Common myeloid progenitor, CD34-positive (primary cell): ENCODE results near the gene DDO.

ENCODE experiments used
- CTCF ChIA-PET: fragments of 350-600 bp; sonication (Branson Sonifier 250); formaldehyde crosslinking; loops from one replicate; lab custom pipeline; 2021; ENCODE audit warnings: antibody characterized with exemption; lab: Charles Lee
- POLR2A ChIA-PET: fragments of 350-600 bp; sonication (Branson Sonifier 250); formaldehyde crosslinking; loops from one replicate; lab custom pipeline; 2021; ENCODE audit warnings: antibody characterized with exemption; lab: Charles Lee
- DNase-seq, 3 donors: peaks; one replicate each; pipeline versions ENCODE4 v3.0.0 to v3.0.0-alpha.2; 2013
- H3K27ac ChIP-seq, 2 experiments: 1 replicate in 1 of 2; 2 replicates in 1 of 2; pipeline ENCODE4 v1.7.0; 2013; ENCODE audit warnings: inconsistent platforms in 2 of 2, low read length in 2 of 2, mild to moderate bottlenecking in 2 of 2, low read depth in 1 of 2, moderate library complexity in 1 of 2; ENCODE audit not compliant: severe bottlenecking in 2 of 2, insufficient read depth in 1 of 2, poor library complexity in 1 of 2
- H3K27me3 ChIP-seq, 5 experiments: replicated peaks in 2 of 5; 1 replicate in 3 of 5; 2 replicates in 2 of 5; pipeline versions ENCODE4 v1.6.1 to v1.7.0; 2013; ENCODE audit warnings: low read length in 4 of 5, mild to moderate bottlenecking in 2 of 5, moderate library complexity in 2 of 5, inconsistent platforms in 1 of 5; ENCODE audit not compliant: insufficient read depth in 5 of 5, control insufficient read depth in 4 of 5
- H3K36me3 ChIP-seq, 4 experiments: 1 replicate in 2 of 4; 2 replicates in 2 of 4; pipeline versions ENCODE4 v1.6.1 to v1.7.0; 2013; ENCODE audit warnings: low read length in 3 of 4, control low read depth in 1 of 4, mild to moderate bottlenecking in 1 of 4; ENCODE audit not compliant: control insufficient read depth in 4 of 4, insufficient read depth in 4 of 4
- H3K4me1 ChIP-seq, 4 experiments: 1 replicate in 3 of 4; 2 replicates in 1 of 4; pipeline versions ENCODE4 v1.6.1 to v1.7.1; 2013; ENCODE audit warnings: low read length in 3 of 4, mild to moderate bottlenecking in 3 of 4, control low read depth in 1 of 4, inconsistent platforms in 1 of 4, moderate library complexity in 1 of 4; ENCODE audit not compliant: control insufficient read depth in 4 of 4, insufficient read depth in 4 of 4; ENCODE audit errors: control extremely low read depth in 1 of 4
- H3K4me3 ChIP-seq, 7 experiments: 1 replicate in 4 of 7; 2 replicates in 3 of 7; pipeline versions ENCODE4 v1.5.1 to v1.7.0; 2013; ENCODE audit warnings: mild to moderate bottlenecking in 7 of 7, low read length in 6 of 7, moderate library complexity in 6 of 7, inconsistent platforms in 2 of 7, low read depth in 2 of 7, control low read depth in 1 of 7; ENCODE audit not compliant: insufficient read depth in 4 of 7, control insufficient read depth in 1 of 7; ENCODE audit errors: extremely low read depth in 1 of 7
- H3K9me3 ChIP-seq, 5 experiments: 1 replicate in 4 of 5; 2 replicates in 1 of 5; pipeline versions ENCODE4 v1.6.1 to v1.7.1; 2013; ENCODE audit warnings: low read length in 4 of 5, mild to moderate bottlenecking in 2 of 5, inconsistent platforms in 1 of 5, low read depth in 1 of 5, moderate library complexity in 1 of 5; ENCODE audit not compliant: control insufficient read depth in 4 of 5, insufficient read depth in 2 of 5; ENCODE audit errors: control extremely low read depth in 1 of 5
- WGBS: methylation state at CpG from one replicate; pipeline ENCODE4 v1.1.5; 2013; ENCODE audit not compliant: insufficient coverage; 5-methylcytosine and 5-hydroxymethylcytosine counted together

DDO gene

DNA sequence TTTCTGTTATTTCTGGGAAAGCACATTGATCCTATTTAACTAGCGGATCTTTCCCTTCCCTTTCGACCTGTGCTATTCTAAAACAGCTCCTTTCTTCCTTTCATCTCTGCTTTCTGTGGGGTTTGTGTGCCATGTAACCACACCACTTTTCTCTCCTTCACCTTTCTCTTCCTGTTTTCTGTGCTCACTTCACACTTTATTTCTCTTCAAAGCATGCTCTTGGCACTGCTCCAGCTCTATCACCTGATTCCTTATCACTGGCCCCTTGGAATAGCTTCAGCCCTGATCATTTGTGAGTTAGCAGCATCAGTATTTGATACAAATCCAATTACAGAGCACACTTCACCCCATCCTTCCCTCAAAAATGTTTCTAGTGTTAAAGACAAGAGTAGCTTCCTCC lies 49.1 kb downstream of the DDO start:
- peak in 1 of 3 donors; percentile 10 for DNase-seq
- Histone ChIP-seq H3K27me3 (no peaks in the 10 kb centered on the region), H3K9me3 (no peaks in the 10 kb centered on the region), H3K36me3 (no peaks in the 10 kb centered on the region), H3K4me3 (no peak overlapping the region), H3K4me1 (peaks cover 0 to 3% (median 1%) of the 10 kb centered on the region in 4 experiments), H3K27ac (no peak overlapping the region)
- 94% methylated on average over 2 of the region's 2 CpGs for WGBS
- POLR2A ChIA-PET = no interaction called here
- CTCF ChIA-PET = interaction anchor here (0.7 to 2.9 kb wide), 4 partner anchors 12 to 332 kb away, joined by 3 to 16 read pairs (median 3); no protein-coding TSS in a partner anchor

- Histone ChIP-seq H3K4me3 (no peak overlapping the region), H3K27me3 (no peaks in the 10 kb centered on the region), H3K27ac (no peak overlapping the region), H3K36me3 (no peaks in the 10 kb centered on the region), H3K9me3 (no peaks in the 10 kb centered on the region), H3K4me1 (peaks cover 0 to 3% (median 1%) of the 10 kb centered on the region in 4 experiments)
- ChIA-PET POLR2A (no interaction called here), CTCF (interaction anchor here (0.6 to 2.9 kb wide), 3 partner anchors 10 to 324 kb away, joined by 3 to 16 read pairs (median 4); no protein-coding TSS in a partner anchor)
- DNase-seq = no peak
- WGBS = 88% methylated on average over 1 of the region's 5 CpGs
Observed at GRCh38 chr6:110364364-110365105, 50.8 kb downstream of the DDO start.

- Histone ChIP-seq H3K27me3 (no peaks in the 10 kb centered on the region), H3K9me3 (no peaks in the 10 kb centered on the region), H3K4me3 (no peak overlapping the region), H3K27ac (no peak overlapping the region), H3K4me1 (peaks cover 0 to 7% (median 3%) of the 10 kb centered on the region in 4 experiments), H3K36me3 (no peaks in the 10 kb centered on the region)
- DNase-seq = no peak
- 97% methylated on average over 3 of the region's 3 CpGs for WGBS
- POLR2A ChIA-PET = no interaction called here
- CTCF ChIA-PET = interaction anchor here (0.7 to 2.9 kb wide), 3 partner anchors 9 to 261 kb away, joined by 4 to 16 read pairs (median 4); no protein-coding TSS in a partner anchor
Observed at GRCh38 chr6:110363748-110364147, 51.6 kb downstream of the DDO start.

DNA sequence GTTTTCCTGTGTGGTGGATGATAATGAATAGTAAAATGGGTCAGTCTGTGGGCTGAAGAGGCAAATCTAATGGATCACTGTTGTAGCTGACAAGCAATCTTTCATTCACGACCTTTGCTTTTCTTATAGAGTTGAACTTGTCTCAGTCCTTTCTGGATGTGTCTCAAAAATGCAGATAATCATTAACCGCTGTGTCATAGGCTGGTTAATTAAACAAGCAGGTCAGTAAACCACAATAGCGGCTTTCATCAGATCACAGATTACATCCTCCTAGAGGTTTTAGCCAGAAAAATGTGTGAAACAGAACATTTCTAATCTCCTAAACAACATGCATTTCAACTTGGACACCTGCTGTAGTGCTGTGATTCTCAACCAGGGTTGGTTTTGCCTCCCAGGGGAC lies 54.7 kb downstream of the DDO start:
- peak in 2 of 3 donors; percentile 15 to 31 for DNase-seq

DNA sequence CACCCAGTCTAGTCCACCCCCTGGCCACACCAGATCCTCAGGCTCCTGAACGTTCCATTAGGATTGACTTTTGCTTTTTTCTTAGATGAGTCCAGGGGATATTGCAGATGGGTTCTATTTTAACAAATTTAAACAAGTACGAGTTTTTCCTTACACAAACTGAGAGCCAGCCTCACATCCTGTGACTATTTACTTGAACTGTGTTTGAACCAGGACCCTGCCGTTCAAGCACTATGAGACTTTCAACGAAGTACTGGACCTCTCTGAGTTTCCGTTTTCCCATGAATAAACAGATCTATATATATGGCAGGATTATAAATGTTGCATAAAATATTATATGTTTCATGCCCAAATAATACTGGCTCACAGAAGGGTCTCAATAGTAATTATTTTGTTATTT lies 55.8 kb downstream of the DDO start:
- Histone ChIP-seq H3K4me1 (peaks cover 0 to 21% (median 15%) of the 10 kb centered on the region in 4 experiments), H3K36me3 (no peaks in the 10 kb centered on the region), H3K9me3 (no peaks in the 10 kb centered on the region), H3K4me3 (no peak overlapping the region), H3K27ac (no peak overlapping the region), H3K27me3 (peaks cover 0 to 5% (median 0%) of the 10 kb centered on the region in 5 experiments)
- WGBS = 93% methylated on average over 3 of the region's 5 CpGs
- DNase-seq = no peak
- ChIA-PET POLR2A (no interaction called here), CTCF (interaction anchor here (1.2 kb wide), 1 partner anchor 32 kb away, joined by 5 read pairs; no protein-coding TSS in a partner anchor)

More for the DNA sequence above, 54.7 kb downstream of the DDO start:
- Histone ChIP-seq H3K4me1 (peaks cover 0 to 21% (median 15%) of the 10 kb centered on the region in 4 experiments), H3K36me3 (no peaks in the 10 kb centered on the region), H3K27ac (no peak overlapping the region), H3K9me3 (no peaks in the 10 kb centered on the region), H3K4me3 (no peak overlapping the region), H3K27me3 (peaks cover 0 to 5% (median 0%) of the 10 kb centered on the region in 5 experiments)
- 94% methylated on average over 3 of the region's 3 CpGs for WGBS
- ChIA-PET POLR2A (no interaction called here), CTCF (no interaction called here)

DNA sequence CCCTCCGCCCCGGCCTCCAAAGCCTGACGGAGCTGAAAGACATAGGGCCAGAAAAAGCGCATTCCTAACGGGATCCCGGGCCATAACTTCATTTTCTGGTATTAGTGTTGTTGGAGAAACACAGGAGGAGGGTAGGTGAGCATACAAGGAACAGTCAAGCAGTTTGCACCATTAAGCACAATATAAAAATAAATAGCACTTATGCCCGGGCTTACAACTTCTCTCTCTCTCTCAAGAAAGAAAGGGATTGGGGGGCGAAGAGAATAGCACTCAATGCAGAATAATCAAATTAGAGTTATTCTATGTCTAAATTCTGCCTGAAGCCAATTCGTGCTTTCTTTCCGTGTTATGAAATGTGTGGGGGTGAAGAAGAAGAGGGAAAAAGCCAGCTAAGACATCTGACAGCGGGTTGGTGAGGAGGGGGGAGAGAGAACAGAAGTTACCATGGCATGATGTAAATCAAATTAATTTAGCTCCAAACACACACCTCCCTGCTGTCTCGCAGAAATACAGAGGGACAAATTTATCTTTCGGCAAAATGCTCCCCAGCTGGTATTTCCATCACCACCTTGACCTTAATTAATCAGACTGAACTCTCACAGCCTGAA lies 56.7 kb downstream of the DDO start:
- 8% methylated on average over 7 of the region's 13 CpGs for WGBS
- Histone ChIP-seq H3K27ac (no peak overlapping the region), H3K27me3 (peaks cover 0 to 5% (median 0%) of the 10 kb centered on the region in 5 experiments), H3K4me3 (peak overlapping the region; percentile 46 to 84 (median 63)), H3K4me1 (peaks cover 0 to 21% (median 15%) of the 10 kb centered on the region in 4 experiments), H3K36me3 (no peaks in the 10 kb centered on the region), H3K9me3 (no peaks in the 10 kb centered on the region)
- peak in 1 of 3 donors; percentile 28 for DNase-seq
- POLR2A ChIA-PET = no interaction called here
- CTCF ChIA-PET = interaction anchor here (1.2 to 1.4 kb wide), 2 partner anchors 10 to 33 kb away, joined by 3 to 5 read pairs; no protein-coding TSS in a partner anchor
